HG02588 (cell line): ENCODE results near the gene ZDHHC14.
"Not testable (repeated sequence)": the region's sequence is repeated elsewhere in the genome, so short reads cannot be mapped to it uniquely, and the experiment has no call there.

Experiments used
- ATAC-seq: cut with Tn5 transposase; IDR thresholded peaks from one replicate; pipeline ENCODE4 v1.9.1; 2021; ENCODE audit warnings: mild to moderate bottlenecking, moderate library complexity; ENCODE audit not compliant: unreplicated experiment

The ZDHHC14 gene

DNA sequence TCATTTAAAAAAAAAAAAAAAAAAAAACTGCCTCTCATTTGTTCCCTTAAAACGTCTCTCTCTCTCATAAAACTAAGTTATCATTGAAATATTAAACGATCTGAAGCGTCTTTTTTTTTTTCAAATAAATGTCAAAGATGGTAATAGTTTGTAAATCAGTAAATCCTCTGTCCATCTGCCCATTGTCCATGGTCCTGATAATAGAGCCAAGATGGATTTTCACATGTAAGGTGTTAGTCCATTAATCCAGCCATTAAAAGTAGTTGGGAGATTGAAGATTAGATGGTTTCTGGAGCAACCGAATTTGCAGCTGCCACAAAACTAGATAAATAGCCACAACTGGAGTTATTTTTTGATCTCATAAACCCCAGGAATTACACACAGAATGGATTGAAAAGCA is 296.2 kb downstream of the ZDHHC14 start:
- ATAC-seq, result no peak

- no peak for ATAC-seq
Measured at GRCh38 chr6:157679605-157680580, 298.9 kb downstream of the ZDHHC14 start.

DNA sequence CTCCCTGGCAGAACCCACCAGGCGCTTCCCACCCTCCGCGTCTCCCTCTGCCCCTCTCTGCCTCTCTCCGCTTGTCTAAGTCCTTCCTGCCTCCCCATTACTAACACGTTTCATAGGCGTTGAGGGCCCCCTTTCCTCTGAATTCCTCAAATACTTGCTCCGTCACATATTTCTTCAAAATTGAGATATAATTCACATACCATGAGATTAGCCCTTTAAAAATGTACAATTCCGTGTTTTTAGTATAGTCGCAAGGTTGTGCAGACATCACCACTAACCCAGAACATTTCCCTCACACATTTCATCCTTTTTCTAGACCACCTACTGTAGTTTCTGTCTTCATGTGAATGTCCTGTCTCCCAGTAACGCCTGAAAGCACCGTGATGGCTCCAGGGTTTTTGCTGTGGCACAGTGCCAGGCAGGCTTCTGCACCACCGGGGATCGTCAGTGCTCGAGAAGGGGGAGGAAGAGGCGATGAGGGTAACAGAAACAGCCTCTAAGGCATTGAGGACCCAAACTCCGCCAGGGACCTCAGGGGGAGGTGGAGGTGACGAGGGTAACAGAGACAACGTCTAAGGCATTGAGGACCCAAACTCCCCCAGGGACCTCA is 300.2 kb downstream of the ZDHHC14 start:
- no peak for ATAC-seq

- no peak for ATAC-seq
Measured at GRCh38 chr6:157682856-157683481, 302.0 kb downstream of the ZDHHC14 start.

- ATAC-seq, result no peak
Measured at GRCh38 chr6:157683707-157684106, 302.7 kb downstream of the ZDHHC14 start.

DNA sequence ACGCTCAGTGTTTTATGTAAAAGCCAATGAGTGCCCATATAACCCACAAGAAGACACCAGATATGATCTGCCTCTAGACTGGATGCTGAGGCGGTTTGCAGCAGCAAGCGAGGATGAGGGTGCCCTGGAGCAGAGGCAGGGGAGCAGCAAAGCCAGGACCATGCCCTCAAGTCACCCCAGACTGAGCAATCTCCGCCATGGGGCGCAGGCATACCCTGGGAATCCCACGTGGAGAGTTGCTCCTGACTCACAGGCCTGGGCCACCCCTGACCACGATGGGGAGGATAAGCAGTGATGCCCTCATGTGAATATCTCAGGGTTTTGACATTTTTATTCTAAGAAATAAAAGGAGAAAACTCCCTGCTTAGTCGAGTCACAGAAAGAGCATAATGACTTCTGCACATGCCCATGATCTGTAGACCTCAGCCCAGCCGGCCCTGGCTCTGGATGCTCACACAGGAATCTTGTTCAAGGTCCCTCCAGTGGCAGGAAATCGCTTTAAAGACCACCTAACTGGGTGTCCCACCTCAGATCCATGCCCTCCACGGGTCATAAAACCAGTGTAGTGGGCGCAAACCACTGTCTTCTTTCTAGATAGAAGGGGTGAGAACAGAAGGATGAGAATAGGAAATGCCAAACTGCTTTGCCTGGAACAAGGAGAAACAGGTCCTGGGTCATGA is 303.8 kb downstream of the ZDHHC14 start:
- no peak for ATAC-seq

DNA sequence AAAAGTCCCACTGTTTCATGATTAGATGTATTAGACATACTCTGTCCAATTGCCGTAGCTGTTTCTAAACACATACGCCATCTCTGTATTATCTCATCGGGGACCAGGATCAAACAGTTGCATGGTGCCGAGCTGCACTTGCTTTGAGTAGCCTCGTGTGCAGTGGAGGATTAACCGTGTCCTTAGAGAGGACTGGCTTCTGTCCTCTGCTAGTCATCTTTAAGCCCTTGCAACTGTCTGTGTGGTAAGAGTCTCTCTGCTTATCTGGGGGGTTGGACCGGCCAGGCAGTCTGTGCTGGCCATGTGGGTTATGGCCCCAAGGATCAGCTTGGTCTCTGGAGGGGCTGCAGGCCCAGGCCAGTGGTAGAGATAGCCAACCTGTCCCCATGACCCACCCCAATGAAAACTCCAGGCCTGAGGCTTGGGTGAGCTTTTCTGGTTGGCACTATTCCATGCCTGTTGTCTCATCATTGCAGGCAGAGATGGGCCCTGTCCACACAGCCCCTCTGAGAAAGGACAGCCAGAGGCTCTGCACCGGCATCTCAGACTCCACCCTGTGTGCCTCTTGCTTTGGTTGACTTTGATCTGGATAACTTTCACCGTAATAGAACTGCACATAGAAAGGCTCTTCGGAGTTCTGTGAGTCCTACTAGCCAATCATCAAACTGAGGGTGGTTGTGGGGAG is 304.7 kb downstream of the ZDHHC14 start:
- ATAC-seq, result no peak

GRCh38 chr6:157688275-157688959 is 307.4 kb downstream of the ZDHHC14 start:
- no peak for ATAC-seq

- no peak for ATAC-seq
Measured at GRCh38 chr6:157688960-157689599, 308.1 kb downstream of the ZDHHC14 start.

DNA sequence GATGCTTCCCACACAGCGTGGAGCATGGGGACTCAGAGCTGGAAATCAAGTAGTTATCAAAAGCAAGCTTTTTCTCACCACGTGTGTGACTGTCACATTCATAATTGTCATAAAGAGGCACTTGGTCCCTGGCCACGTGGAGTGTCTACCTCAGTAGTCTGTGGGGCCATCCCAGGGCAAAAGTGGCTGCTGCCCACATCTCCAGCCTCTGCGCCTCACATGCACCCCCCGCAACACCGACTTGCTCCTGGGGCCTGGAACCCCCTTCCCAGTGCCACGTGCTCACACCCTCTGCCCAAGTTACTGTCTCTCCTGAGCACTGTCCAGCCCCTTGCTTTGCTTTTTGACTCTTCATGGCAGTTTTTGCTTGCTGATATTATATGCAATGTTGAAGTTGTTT is 308.9 kb downstream of the ZDHHC14 start:
- no peak for ATAC-seq

DNA sequence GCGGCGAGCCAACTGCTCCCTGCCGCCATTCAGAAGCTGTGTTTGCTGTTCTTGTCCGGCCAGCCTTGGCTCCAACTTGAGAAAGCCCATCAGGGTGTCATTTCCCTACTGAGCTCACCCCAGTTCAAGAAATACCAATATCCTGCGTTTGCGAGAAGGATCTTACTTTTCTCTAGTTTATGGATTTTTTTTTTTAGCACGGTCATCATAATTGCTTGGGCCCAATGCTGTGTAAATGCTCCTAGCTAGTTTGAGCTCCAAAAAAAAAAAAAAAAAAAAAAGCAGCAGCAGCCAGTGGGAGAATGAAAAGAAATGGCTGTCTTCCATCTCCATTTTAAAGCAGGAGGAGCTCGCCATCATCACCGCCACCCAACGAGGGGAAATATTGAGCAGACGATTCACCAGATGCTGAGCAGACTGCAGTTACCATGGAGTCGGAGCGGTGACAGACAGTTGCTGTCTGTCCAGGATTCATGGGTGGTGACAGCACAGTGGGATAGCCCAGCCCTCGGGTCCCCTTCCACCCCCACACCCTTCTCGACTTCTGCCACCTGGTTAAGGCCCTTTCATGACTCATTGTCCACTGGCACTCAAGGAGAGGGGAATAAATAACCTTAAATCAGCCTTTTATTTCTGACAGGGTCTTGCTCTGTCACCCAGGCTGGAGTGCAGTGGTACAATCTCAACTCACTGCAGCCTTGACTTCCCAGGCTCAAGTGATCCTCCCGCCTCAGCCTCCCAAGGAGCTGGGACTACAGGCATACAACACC is 309.6 kb downstream of the ZDHHC14 start:
- ATAC-seq, result no peak

- ATAC-seq, result not testable (repeated sequence)
Measured at GRCh38 chr6:157691621-157692020, 310.6 kb downstream of the ZDHHC14 start.

DNA sequence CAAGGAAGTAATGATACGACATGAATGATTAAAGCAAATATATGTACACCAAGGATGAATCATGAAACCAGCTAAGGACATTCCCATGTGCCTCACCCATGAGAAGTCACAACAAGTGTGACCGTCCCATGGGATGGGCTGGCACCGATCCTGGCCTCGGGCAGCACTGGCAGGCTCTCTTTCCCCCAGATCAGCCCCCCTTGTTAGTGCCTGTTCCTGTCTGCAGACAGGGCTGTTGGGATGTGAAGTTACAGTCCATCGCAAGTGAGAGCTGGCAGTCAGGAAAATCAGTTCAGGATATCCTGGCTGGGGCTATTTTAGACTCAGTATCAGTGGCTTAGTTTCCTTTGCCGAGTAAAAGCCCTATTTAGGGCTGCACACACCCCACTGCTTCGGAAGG is 312.9 kb downstream of the ZDHHC14 start:
- ATAC-seq, result no peak

- no peak for ATAC-seq
Measured at GRCh38 chr6:157695301-157696040, 314.5 kb downstream of the ZDHHC14 start.

DNA sequence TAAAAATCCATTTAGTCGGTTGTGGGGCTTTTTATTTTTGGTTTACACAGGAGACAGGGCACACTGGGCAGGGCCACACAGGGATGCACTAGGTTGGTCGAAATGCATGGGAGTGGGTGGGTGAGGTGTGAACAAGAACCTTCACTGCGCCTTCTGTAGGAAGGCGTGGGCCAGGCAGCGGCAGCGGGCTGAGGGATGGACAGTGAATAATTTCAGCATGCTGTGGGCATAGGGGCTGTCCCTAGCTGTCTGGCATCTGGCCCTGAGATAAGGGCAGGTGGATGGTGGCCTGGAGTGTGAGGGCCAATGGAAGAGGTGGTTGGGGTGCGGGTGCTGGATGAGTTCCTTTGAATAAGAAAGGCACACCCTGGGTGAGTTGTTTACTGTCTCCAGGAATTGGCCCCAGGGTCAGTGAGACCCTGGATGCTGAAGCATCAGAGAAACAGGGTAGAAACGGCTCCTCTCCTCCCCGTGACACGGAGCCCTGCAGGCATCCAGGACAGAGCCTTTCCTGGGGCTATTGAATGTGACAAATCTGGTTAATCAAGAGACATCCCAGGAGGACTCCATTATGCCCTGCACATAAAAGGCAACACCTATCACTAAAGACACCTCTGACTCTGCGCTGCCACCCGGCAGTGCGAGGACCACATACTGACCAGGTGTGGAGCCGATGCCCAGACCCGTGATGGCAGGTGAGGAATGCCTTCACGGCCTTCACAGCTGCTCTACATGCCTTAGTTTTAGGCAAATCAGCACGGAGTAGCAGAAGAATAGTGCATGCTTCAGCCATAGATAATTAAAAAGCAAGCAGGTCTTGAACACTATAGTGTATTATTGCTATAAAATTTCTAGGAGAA is 319.0 kb downstream of the ZDHHC14 start:
- no peak for ATAC-seq

- ATAC-seq, result not testable (repeated sequence)
Measured at GRCh38 chr6:157706351-157706750, 325.4 kb downstream of the ZDHHC14 start.

DNA sequence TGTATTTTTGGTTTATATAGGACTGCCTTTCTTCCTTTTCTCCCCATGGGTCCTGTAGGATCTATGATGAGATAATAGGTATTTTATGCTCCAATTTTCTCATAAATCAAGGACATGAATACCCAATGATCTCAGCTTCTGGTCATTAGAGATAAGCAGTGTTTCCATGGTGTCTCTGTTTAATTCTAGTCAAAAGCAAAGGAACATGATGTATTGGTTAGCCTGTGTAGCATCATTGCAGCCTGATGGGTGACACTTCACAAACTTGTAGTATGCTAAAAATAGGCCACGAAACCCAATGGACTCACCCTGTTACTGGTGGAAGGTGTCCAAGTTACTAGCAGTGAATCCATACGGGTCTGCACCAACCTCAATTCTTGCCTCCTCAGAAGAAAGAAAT is 325.9 kb downstream of the ZDHHC14 start:
- ATAC-seq, result no peak
